Stimulated activated CD4-positive, alpha-beta T cell treated with anti-CD3 and anti-CD28 coated beads, TNF-alpha, amount 100 ng/mL, for 24 hours (primary cell): Measurements from ENCODE around the gene RBBP5.

Experiments
- DNase-seq, 3 experiments: peaks; one replicate each; pipeline ENCODE4 v3.0.0-alpha.2; 2020; ENCODE audit warnings: low read depth in 3 of 3

RBBP5 gene

GRCh38 chr1:205129447-205130029 is 7.8 kb upstream of the RBBP5 start:
- DNase-seq: no peak

- DNase-seq: no peak
Measured at GRCh38 chr1:205128050-205128449, 6.3 kb upstream of the RBBP5 start.

DNA sequence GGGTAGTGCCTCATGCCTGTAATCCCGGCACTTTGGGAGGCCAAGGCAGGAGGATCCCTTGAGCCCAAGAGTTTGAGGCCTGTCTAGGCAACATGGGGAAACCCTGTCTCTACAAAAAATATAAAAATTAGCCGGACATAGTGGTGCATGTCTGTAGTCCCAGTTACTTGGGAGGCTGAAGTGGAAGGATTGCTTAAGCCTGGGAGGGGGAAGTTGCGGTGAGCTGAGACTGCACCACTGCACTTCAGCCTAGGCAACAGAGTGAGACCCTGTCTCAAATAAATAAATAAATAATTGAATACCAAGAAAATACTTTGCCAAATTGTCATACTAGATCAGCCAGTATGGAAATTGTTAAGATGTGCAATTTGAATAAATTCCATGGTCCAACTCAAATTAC is 5.9 kb upstream of the RBBP5 start:
- DNase-seq: no peak

DNA sequence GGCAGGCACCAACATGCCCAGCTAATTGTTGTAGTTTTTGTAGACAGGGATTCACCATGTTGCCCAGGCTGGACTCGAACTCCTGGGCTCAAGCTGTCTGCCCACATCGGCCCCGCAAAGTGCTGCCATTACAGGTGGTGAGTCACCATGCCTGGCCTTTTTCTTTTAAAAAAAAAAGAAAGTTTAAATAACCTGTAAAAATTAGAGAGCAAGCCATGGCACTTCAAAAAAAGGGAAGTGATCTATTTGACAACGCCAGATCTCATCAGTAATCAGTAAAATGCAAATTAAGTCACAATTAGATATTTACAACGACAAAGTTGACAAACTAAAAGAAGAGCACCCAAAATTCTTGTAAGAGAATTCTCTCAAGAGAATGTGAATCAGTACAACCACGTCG is 2.9 kb upstream of the RBBP5 start:
- DNase-seq: no peak

DNA sequence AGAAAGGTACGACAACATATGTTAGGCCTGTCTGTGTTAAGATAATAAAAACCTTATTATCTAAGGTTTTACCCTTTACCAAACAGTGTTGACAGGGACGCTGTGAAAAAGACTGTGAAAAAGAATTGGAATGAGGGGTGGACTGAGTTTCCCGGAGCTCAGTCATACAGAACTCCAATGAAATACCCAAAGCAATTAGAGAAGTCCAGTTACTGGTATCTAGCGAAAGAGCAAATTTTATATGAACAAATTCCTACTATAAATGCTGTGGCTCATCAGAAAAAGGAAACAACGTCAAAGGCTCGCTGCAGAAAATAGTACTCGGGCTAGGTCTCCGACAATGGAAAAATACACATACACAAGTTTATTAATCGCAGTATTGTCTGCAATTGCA is 708 bp upstream of the RBBP5 start:
- DNase-seq: no peak

DNA sequence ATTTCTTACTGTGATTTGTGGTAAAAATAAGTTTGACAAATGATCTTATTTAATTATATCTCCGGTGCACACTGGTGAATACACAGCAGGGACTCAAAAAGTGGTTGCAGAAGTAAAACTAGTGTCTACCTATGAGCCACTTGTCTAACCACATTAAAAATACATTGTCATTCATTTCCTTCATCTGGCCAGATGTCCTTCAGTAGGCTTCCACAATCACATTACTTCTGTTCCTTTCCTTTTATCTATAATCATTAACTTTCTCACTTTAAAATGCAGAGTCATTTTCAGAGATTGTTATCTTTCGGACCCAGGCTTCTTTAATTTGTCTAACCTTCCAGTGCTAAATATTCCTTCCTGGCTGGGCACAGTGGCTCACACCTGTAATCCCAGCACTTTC is 3.0 kb downstream of the RBBP5 start:
- DNase-seq: no peak

DNA sequence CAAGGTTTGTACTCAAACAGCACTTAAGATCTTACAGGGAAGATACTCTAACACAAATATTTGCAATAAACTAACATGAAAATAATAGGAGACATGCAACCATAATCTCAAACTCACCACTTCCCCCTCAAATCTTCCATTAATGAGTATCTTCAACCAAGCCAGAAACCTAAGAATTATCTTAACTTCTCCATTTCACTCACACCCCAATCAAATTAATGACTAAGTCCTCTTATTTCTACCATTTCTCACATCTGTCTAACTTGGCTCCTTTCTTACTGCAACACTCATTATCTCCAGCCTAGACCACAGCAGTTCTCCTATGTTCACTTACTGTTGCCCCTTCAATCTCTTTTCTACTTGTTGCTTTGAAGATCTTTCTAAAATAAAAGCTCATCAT is 10.4 kb downstream of the RBBP5 start:
- no peak for DNase-seq

- DNase-seq: no peak
Measured at GRCh38 chr1:205109711-205110110, 12.1 kb downstream of the RBBP5 start.

- no peak for DNase-seq
Measured at GRCh38 chr1:205109269-205109668, 12.5 kb downstream of the RBBP5 start.

- no peak for DNase-seq
Measured at GRCh38 chr1:205108464-205108863, 13.3 kb downstream of the RBBP5 start.

GRCh38 chr1:205107327-205107726 is 14.5 kb downstream of the RBBP5 start:
- no peak for DNase-seq

- DNase-seq: no peak
Measured at GRCh38 chr1:205102404-205102803, 19.4 kb downstream of the RBBP5 start.

DNA sequence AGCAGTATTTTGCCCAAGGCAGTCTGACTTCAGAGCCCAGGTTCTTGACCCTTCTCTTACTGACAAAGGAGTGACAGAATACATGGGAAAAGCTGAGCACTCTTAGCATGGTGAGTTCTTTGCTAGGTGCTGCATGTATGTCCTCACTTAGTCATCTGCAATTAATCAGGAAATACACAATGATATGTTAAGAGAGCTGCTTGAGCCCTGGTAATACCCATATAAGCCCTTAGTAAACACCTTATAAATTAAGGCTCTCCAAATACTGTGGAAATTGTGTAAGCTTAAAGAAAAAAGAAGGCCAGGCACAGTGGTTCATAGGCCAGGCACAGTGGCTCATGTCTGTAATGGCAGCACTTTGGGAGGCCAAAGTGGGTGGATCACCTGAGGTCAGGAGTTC is 23.5 kb downstream of the RBBP5 start:
- no peak for DNase-seq

- no peak for DNase-seq
Measured at GRCh38 chr1:205095422-205095821, 26.4 kb downstream of the RBBP5 start.

GRCh38 chr1:205091043-205091740 is 30.6 kb downstream of the RBBP5 start:
- DNase-seq: no peak

DNA sequence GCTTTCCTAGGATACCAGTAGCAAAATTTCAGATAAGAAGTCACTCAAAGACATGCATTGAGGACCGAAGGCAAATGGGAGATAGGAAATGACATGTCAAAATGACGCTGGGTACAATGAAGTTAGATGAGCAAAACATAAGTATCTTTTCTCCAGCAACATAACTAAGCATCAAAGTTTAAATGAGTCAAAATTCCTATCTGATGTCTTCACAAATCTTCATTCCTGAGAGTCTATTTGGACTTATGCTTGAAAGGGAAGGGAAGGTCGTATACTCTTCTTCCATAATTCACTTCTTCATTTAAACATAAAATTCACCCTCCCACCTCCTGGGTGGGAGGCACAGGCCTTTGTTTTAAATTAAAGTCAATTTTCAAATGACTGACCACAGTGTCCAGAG is 33.4 kb downstream of the RBBP5 start:
- no peak for DNase-seq

DNA sequence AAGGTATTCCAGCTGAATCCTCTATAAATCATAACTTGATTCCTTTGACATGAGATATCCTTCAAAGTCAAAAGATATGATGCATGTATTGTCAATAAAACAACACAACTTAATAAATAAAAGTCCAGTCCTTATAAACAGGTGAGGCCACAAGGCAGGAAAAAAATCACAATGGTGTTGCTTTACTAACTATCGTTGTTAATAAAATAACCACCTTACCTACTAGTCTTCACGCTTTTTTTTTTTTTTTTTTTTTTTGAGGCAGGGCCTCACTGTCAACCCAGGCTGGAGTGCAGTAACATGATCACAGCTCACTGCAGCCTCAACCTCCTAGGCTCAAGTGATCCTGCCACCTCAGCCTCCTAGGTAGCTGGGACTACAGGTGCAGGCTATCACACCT is 37.4 kb downstream of the RBBP5 start, which contains the start of gene TMEM81:
Gene TMEM81, minus strand, starts transcription at position 101 of the 400 bp plus-strand sequence. CDS start 140 bp downstream, outside the sequence.
- DNase-seq: no peak

GRCh38 chr1:205082431-205082830 is 39.3 kb downstream of the RBBP5 start:
- no peak for DNase-seq

GRCh38 chr1:205077934-205078311 is 43.9 kb downstream of the RBBP5 start:
- DNase-seq: no peak

DNA sequence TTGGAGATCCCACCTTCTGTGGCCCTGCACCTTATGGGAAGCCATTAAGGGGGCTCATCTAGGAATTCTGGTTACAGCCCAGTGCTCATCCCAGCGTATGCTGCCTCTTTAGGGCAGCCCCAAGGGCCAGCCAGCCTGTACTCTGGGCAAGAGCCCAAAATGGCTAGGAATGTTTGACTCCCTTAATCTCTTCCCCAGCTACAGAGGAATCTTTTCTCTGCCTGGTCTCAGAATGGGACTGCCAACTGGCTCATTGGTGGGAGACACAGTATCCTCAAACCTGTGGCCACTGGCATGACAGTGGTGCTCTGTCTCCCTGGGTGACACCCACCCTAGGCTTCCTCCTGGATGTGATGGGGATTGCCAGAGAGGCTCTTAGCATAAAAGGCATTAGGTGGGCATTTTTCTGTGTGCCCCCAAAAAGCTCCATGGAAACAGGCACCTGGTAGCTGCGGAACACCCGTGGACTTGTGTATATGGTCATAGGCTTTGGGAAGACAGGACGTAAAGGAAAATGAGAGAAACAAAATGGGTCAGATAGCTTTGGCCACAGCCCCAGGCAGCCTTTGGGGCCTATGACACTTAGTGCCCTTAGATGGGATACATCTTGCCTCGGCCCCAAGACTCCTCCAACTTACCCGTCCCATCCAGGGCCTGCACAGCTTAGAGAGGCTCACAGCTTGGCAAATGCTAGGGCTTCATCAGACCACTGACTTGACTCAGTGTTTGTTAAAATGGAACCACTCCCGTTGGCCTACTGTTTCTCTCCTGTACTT is 44.4 kb downstream of the RBBP5 start:
- DNase-seq: no peak

DNA sequence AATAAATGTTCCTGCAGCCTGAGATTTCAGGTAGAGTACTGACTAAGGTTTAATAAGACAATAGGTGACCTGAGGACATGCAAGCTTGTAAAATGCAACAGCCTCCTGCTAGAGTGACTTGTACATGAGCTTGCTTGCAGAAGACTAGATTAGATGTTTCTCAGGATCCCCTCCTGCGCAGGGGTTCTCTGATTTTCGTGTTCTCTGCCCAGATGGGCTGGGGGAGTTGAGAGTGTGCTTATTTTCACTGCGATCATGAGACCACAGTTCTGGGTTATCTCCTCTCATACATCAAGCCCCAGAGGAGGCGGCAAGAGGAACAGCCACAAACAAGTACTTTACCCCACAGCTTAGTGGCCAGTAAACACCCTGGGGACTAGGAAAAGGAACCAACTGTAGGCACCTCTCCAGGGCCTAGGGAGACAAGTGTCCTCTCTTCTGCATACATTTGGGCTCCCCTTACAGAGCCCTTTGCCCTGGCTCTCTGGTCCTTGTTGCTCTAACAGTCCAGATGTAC is 45.5 kb downstream of the RBBP5 start:
- DNase-seq: no peak

DNA sequence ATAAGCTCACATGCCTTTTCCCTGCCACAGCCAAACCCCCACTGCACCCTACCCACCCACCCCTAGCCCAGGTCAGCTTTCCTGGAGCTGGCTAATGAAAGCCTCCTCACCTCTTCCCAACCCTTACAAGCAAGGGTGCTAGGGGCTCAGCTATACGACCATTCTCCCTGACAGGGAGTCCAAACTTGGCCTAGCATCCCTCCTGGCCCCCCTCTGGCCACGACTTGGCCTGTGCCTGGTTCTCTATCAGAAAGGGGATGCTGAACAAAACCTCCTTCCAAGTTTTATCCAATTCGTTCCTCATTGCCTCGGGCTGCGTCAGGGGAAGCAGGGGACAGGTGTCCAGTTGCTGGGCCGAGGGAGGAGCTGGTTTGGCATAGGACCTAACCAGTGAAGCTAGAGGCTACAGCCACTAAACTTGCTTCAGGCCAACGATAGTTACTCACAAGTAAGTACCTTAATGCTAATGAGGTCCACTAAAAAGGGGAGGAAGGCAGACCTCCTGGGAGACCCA is 46.1 kb downstream of the RBBP5 start:
- no peak for DNase-seq

- no peak for DNase-seq
Measured at GRCh38 chr1:205074513-205074912, 47.3 kb downstream of the RBBP5 start.
